ENCODE data around the gene CDHR1.

The CDHR1 gene

GRCh38 chr10:84258034-84258695 is 63.8 kb downstream of the CDHR1 start (continued):
- TF ChIP-seq, protein P1, sequence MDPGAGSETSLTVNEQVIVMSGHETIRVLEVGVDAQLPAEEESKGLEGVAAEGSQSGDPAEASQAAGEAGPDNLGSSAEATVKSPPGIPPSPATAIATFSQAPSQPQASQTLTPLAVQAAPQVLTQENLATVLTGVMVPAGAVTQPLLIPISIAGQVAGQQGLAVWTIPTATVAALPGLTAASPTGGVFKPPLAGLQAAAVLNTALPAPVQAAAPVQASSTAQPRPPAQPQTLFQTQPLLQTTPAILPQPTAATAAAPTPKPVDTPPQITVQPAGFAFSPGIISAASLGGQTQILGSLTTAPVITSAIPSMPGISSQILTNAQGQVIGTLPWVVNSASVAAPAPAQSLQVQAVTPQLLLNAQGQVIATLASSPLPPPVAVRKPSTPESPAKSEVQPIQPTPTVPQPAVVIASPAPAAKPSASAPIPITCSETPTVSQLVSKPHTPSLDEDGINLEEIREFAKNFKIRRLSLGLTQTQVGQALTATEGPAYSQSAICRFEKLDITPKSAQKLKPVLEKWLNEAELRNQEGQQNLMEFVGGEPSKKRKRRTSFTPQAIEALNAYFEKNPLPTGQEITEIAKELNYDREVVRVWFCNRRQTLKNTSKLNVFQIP (CRISPR knock-in tag; IDR thresholded peaks at IDR 0.05; ENCODE audit: borderline replicate concordance, low read depth): no peak

- no peak for TF ChIP-seq PATZ1 (CRISPR knock-in tag; IDR thresholded peaks at IDR 0.05; ENCODE audit: borderline replicate concordance)
- TF ChIP-seq ESRRG (CRISPR knock-in tag; IDR thresholded peaks at IDR 0.05): no peak
- no peak for TF ChIP-seq CREB5 (CRISPR knock-in tag; IDR thresholded peaks at IDR 0.05; ENCODE audit: low read depth)
- no peak for ATAC-seq
Measured at GRCh38 chr10:84261236-84261915, 67.0 kb downstream of the CDHR1 start.

DNA sequence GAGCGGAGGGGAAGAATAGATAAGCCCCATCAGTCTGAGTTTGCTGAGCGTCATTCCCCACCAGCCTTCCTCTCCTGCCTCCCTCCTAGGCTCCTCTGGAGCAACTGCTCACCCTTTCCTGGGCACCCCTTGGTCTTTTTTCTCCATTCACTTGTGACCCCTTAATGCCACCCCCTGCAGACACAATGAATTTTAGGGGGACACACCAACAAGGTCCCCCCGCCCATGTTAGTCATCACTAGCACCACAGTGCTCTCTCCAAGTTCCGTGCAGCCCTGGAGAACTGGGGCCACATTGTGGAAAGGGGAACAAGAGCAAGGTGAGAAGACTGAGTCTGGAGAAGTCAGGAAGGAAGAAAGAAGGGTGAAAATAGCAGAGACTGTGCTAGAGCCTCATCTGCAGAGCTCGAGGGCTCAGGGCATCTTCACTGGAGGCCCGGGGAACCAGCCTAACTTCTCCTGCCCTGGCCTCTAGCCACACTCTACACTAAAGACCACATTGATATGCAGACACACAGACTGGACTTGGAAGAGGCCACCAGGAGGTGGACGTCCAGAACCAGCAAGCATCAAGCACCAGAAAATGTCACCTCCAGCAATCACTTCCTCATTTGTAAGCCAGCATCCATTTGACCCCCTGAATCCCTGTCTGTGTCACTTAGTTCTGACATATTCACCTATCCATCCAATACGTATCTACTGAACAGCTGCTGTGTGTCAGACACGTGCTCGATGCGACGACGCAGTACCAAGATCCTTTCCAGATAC is 68.0 kb downstream of the CDHR1 start:
- ATAC-seq: no peak
- no peak for TF ChIP-seq ZNF565 (CRISPR knock-in tag; conservative IDR thresholded peaks at IDR 0.05; ENCODE audit: low read depth)
- TF ChIP-seq ZC3H10 (CRISPR knock-in tag; IDR thresholded peaks at IDR 0.05): no peak
- no peak for TF ChIP-seq ISL1 (CRISPR knock-in tag; IDR thresholded peaks at IDR 0.05)
- no peak for TF ChIP-seq ZNF8 (CRISPR knock-in tag; IDR thresholded peaks at IDR 0.05)
- no peak for TF ChIP-seq PPARA (CRISPR knock-in tag; IDR thresholded peaks at IDR 0.05; ENCODE audit: borderline replicate concordance)
- TF ChIP-seq RARB (CRISPR knock-in tag; IDR thresholded peaks at IDR 0.05): no peak
- TF ChIP-seq CSDC2 (CRISPR knock-in tag; IDR thresholded peaks at IDR 0.05): no peak
- TF ChIP-seq CREB5 (CRISPR knock-in tag; IDR thresholded peaks at IDR 0.05; ENCODE audit: low read depth): no peak
- TF ChIP-seq TOX (CRISPR knock-in tag; IDR thresholded peaks at IDR 0.05; ENCODE audit: borderline replicate concordance): no peak
- TF ChIP-seq PATZ1 (CRISPR knock-in tag; IDR thresholded peaks at IDR 0.05; ENCODE audit: borderline replicate concordance): no peak
- no peak for TF ChIP-seq BACH2 (CRISPR knock-in tag; IDR thresholded peaks at IDR 0.05; ENCODE audit: borderline replicate concordance)
- no peak for TF ChIP-seq ZFP30 (CRISPR knock-in tag; IDR thresholded peaks at IDR 0.05)
- TF ChIP-seq CSRNP3 (CRISPR knock-in tag; IDR thresholded peaks at IDR 0.05): no peak
- TF ChIP-seq GLIS3 (CRISPR knock-in tag; IDR thresholded peaks at IDR 0.05): no peak

All from SK-N-SH treated with all-trans-retinoic acid at 6 μM for 48 hours (cell line).